HepG2 (cell line): Measurements from ENCODE around the gene CCDC192. TPM values are rescaled to one million over a fixed set of nuclear protein-coding genes. Genes with fewer than 3 reads are reported as not detected.

Experiments
- ADNP ChIP-seq: sonication (generic); formaldehyde crosslinking; IDR thresholded peaks from 2 replicates; pipeline ENCODE4 v1.4.0; 2020; ENCODE audit warnings: missing genetic modification reagents
- E2F2 ChIP-seq: sonication (generic); formaldehyde crosslinking; IDR thresholded peaks from 2 replicates; pipeline ENCODE4 v1.4.0; 2020; ENCODE audit warnings: missing genetic modification reagents, borderline replicate concordance
- FOXM1 ChIP-seq: sonication (generic); formaldehyde crosslinking; IDR thresholded peaks from 2 replicates; pipeline ENCODE4 v1.5.0; 2020; ENCODE audit warnings: missing genetic modification reagents
- JUN ChIP-seq: sonication (generic); formaldehyde crosslinking; IDR thresholded peaks from 2 replicates; pipeline ENCODE4 v1.4.0; 2020; ENCODE audit warnings: mild to moderate bottlenecking, missing genetic modification reagents
- KDM5A ChIP-seq: fragments of 200-600 bp; sonication (generic); IDR thresholded peaks from 2 replicates; pipeline ENCODE4 v1.7.0; 2018; ENCODE audit warnings: antibody characterized with exemption, mild to moderate bottlenecking, low read length, borderline replicate concordance
- KLF12 ChIP-seq: sonication (generic); formaldehyde crosslinking; IDR thresholded peaks from 2 replicates; pipeline ENCODE4 v1.4.0; 2020; ENCODE audit warnings: missing genetic modification reagents, borderline replicate concordance
- ONECUT2 ChIP-seq: sonication (generic); formaldehyde crosslinking; IDR thresholded peaks from 2 replicates; pipeline ENCODE4 v1.4.0; 2020; ENCODE audit warnings: missing genetic modification reagents
- PRDM10 ChIP-seq: sonication (generic); formaldehyde crosslinking; IDR thresholded peaks from 2 replicates; pipeline ENCODE4 v1.4.0; 2020; ENCODE audit warnings: low read depth, missing genetic modification reagents
- TRIM22 ChIP-seq: fragments of 450-650 bp; IDR thresholded peaks from 2 replicates; pipeline ENCODE4 v1.6.1; 2017
- U2AF2 ChIP-seq: fragments of 200-400 bp; formaldehyde crosslinking; IDR thresholded peaks from 2 replicates; pipeline ENCODE4 v1.6.1; 2017; ENCODE audit warnings: low read depth, mild to moderate bottlenecking, low read length
- ZNF234 ChIP-seq: sonication (generic); formaldehyde crosslinking; conservative IDR thresholded peaks from 2 replicates; pipeline ENCODE4 v1.5.1; 2020; ENCODE audit warnings: mild to moderate bottlenecking, missing genetic modification reagents
- ZNF607 ChIP-seq: sonication (generic); formaldehyde crosslinking; IDR thresholded peaks from 2 replicates; pipeline ENCODE4 v1.5.1; 2020; ENCODE audit warnings: missing genetic modification reagents, mild to moderate bottlenecking, borderline replicate concordance
- ZXDC ChIP-seq: sonication (generic); formaldehyde crosslinking; IDR thresholded peaks from 2 replicates; pipeline ENCODE4 v1.5.0; 2020; ENCODE audit warnings: mild to moderate bottlenecking, missing genetic modification reagents
- polyA plus RNA-seq, 8 experiments: library from polyadenylated mRNA; depleted of rRNA in 3 of 8; stranded (reverse) in 7 of 8; unstranded in 1 of 8; fragments of >200 nt; fragmentation: Illumina TruSeq in 4 of 8; extraction: Trizol in 4 of 8; gene quantifications; 2 replicates each; pipeline versions ENCODE4 v1.2.1 to v1.2.3, GENCODE V29; 2011 to 2016; ENCODE audit warnings: low read depth in 4 of 8, missing spikeins in 1 of 8, mixed read lengths in 1 of 8; ENCODE audit not compliant: insufficient read depth in 1 of 8
- total RNA-seq, 5 experiments: library from RNA; depleted of rRNA; stranded (reverse); fragments of >200 nt; fragmentation: Illumina TruSeq; extraction: Trizol; gene quantifications; 2 replicates each; pipeline ENCODE4 v1.2.3, GENCODE V29; 2016; ENCODE audit warnings: low read depth in 1 of 5
- TF ChIP-seq, protein P1 (sequence below): sonication (generic); formaldehyde crosslinking; IDR thresholded peaks from 2 replicates; pipeline ENCODE4 v1.4.0; 2020; ENCODE audit warnings: missing genetic modification reagents
- TF ChIP-seq, protein P2 (sequence below): IDR thresholded peaks from 2 replicates; pipeline ENCODE4 v1.6.1; 2016; ENCODE audit warnings: control low read depth
- TF ChIP-seq, protein P3 (sequence below): sonication (generic); formaldehyde crosslinking; IDR thresholded peaks from 2 replicates; pipeline ENCODE4 v1.8.1; 2023; ENCODE audit warnings: mild to moderate bottlenecking, missing genetic modification reagents

The CCDC192 gene
- total and polyA plus RNA-seq, 2 of the 13 experiments (the other 11 are each of a cell fraction or from before 2014, with no cell fraction given) = not detected

GRCh38 chr5:127934791-127935256 lies 231.6 kb downstream of the CCDC192 start (continued):
- TF ChIP-seq ONECUT2 (CRISPR knock-in tag) (no peak), ZNF234 (CRISPR knock-in tag) (no peak), FOXM1 (CRISPR knock-in tag) (no peak), JUN (CRISPR knock-in tag) (peak; percentile 64; the same call in 1 of the 2 replicates), KDM5A (no peak), PRDM10 (CRISPR knock-in tag) (0 out of 2 replicates have a peak, but pooled peaks have one; percentile 57), U2AF2 (no peak), ZNF607 (no peak), ZXDC (CRISPR knock-in tag) (no peak), KLF12 (CRISPR knock-in tag) (no peak), TRIM22 (no peak), E2F2 (no peak), ADNP (no peak)
- TF ChIP-seq, protein P1, sequence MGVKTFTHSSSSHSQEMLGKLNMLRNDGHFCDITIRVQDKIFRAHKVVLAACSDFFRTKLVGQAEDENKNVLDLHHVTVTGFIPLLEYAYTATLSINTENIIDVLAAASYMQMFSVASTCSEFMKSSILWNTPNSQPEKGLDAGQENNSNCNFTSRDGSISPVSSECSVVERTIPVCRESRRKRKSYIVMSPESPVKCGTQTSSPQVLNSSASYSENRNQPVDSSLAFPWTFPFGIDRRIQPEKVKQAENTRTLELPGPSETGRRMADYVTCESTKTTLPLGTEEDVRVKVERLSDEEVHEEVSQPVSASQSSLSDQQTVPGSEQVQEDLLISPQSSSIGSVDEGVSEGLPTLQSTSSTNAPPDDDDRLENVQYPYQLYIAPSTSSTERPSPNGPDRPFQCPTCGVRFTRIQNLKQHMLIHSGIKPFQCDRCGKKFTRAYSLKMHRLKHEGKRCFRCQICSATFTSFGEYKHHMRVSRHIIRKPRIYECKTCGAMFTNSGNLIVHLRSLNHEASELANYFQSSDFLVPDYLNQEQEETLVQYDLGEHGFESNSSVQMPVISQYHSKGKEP = no peak
- TF ChIP-seq, protein P2, sequence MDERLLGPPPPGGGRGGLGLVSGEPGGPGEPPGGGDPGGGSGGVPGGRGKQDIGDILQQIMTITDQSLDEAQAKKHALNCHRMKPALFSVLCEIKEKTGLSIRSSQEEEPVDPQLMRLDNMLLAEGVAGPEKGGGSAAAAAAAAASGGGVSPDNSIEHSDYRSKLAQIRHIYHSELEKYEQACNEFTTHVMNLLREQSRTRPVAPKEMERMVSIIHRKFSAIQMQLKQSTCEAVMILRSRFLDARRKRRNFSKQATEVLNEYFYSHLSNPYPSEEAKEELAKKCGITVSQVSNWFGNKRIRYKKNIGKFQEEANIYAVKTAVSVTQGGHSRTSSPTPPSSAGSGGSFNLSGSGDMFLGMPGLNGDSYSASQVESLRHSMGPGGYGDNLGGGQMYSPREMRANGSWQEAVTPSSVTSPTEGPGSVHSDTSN (CRISPR knock-in tag) = no peak
- TF ChIP-seq, protein P3, sequence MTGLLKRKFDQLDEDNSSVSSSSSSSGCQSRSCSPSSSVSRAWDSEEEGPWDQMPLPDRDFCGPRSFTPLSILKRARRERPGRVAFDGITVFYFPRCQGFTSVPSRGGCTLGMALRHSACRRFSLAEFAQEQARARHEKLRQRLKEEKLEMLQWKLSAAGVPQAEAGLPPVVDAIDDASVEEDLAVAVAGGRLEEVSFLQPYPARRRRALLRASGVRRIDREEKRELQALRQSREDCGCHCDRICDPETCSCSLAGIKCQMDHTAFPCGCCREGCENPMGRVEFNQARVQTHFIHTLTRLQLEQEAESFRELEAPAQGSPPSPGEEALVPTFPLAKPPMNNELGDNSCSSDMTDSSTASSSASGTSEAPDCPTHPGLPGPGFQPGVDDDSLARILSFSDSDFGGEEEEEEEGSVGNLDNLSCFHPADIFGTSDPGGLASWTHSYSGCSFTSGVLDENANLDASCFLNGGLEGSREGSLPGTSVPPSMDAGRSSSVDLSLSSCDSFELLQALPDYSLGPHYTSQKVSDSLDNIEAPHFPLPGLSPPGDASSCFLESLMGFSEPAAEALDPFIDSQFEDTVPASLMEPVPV (CRISPR knock-in tag) = no peak
